Activated T-cell treated with anti-CD3 and anti-CD28 coated beads for 24 hours (primary cell): ENCODE results near the gene EWSR1.

Experiments
- DNase-seq: peaks from one replicate; pipeline ENCODE4 v3.0.0-alpha.2; 2020; ENCODE audit warnings: low read depth

EWSR1 gene

DNA sequence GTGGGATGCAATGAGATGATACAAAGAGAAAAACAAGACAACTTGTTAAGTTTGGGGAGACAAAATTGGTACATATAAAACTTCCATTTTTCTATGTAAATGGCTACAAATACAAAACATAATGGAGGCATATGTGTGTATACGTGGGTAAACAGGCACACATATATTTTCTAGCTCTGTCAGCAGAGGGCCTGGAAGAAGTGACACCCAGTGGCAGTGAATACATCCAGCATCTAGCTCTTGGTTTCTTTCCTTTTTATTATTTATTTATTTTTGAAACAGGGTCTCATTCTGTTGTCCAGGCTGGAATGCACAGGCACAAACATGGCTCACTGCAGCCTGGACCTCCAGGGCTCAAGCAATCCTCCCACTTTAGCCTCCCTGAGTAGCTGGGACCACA lies 52.5 kb downstream of the EWSR1 start:
- DNase-seq, result no peak

DNA sequence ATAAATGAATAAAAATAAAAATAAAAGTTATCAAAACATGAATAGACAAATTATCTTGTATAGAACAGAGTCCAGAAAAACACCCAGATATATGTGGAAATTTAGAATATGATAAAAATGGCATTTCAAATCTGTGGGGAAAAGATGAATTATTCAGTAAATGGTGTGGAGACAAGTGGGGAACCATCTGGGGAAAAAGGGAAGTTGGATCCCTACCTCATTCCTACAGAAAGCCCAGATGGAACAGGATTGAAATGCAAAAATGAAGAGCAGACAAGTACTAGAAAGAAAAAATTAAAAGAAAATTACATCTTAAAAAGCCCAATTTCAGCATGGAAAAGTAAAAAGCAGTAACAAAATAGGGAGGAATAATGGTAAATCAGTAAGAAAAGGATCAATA lies 55.6 kb downstream of the EWSR1 start:
- no peak for DNase-seq

DNA sequence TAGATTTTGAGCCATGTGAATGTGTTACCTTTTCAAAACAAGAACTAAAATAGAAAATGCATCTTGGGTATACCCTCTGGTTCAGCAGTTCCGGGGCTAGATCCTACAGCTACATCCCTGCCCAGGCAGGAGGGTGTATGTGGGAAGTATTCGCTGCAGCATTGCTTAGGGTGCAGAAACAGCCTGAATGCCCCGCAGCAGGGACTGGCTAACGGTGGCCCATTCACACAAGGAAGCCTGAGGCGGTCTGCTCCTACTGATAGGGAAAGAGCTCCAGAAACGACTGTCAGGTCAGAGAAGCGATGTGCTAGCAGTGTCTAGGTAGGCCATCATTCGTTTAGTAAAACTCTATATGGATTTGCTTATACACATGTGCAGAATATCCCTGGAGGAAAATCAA lies 57.3 kb downstream of the EWSR1 start:
- no peak for DNase-seq

DNA sequence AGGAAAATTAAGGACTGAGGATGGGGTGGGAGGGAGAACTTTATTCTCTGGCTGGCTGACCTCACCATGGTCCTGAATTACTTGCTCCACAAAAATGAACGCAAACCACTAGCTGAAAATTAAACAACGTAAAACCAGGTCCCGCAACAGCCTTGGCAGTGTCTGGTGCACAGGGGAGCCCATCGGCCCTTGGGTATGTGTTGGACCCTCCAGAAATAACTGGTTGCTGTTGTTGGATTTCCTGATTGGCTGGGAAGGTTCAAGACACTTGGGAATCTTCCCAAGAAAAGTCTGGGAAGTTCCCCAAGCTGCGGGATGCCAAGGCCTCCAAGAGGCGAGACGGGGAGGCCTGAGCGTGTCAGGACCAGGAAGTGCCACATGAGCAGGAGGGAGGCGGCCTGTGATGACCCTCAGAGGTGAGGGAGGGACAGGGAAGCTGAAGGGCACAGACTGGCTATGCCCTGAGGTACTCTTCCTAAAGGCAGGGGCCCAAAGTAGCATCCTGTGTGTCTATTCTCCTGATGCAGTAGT lies 57.8 kb downstream of the EWSR1 start:
- DNase-seq, result no peak

DNA sequence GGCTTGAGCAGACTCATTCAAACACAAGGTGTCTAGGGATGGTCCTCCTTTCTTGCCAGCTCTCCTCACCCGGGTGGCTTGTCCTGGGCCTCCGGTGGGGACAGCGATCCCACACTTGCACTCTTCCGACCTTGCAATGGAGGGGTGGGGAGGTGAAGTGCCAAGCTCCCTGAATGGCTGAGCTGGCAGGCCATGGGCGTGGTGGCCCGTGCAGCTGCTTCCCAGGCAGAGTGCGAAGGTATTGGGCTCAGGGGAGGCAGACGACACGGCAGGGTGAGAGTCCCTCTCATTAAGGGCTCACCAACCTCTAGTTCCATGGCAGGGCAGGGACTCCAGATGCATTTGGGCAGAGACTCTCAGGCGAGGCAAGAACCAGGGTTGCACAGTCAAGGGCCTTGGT lies 58.4 kb downstream of the EWSR1 start:
- DNase-seq, result no peak

DNA sequence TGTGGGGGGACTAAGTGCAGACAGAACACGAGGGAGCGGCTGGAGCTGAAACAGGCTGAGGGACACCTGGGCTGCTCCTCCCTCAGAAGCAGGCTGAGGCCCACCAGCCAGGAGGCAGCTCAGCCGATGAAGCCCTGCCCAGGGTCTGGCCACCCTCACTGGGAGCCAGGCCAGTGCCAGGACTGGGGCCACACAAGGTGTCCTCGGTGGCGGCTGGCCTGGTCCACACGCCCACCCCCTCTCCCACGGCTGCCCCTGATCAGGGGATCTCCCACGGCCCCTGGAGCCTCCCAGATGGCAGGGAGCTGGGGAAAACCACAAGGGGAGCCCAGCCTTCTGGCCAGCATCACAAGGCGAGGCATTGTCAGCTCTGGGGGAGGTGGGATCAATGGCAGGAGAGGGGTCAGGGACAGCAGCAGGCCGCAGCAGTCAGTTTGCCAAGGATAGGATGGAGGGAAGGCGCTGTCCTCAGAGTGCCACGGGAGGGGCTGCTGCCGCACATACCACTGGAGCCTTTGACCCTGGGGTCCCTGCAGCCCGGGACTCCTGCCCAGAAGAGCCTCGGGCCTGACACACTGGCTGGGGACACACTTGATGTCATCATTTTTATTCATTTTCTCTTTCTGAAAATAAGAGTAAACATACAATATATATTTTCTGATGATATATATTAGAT lies 59.2 kb downstream of the EWSR1 start:
- DNase-seq, result no peak

DNA sequence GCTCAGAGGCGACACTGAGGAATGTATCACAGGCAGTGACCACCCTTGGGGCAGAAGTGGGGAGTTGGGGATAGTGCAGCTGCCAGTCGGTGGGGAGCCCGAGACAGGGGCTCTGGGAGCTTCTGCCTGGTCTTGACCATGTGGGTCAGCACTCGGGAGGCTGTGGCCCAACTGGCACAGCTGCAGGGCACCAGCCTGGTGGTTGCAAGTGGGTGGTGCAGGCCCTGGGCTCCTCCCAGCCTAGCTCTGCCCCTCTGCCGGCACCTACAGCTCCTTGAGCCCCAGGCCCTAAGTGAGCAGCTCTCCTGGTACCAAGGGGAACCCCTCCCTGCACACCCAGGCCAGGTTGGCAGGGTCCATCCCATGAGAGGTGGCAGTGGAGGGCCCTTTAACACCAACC lies 60.0 kb downstream of the EWSR1 start:
- DNase-seq, result no peak

DNA sequence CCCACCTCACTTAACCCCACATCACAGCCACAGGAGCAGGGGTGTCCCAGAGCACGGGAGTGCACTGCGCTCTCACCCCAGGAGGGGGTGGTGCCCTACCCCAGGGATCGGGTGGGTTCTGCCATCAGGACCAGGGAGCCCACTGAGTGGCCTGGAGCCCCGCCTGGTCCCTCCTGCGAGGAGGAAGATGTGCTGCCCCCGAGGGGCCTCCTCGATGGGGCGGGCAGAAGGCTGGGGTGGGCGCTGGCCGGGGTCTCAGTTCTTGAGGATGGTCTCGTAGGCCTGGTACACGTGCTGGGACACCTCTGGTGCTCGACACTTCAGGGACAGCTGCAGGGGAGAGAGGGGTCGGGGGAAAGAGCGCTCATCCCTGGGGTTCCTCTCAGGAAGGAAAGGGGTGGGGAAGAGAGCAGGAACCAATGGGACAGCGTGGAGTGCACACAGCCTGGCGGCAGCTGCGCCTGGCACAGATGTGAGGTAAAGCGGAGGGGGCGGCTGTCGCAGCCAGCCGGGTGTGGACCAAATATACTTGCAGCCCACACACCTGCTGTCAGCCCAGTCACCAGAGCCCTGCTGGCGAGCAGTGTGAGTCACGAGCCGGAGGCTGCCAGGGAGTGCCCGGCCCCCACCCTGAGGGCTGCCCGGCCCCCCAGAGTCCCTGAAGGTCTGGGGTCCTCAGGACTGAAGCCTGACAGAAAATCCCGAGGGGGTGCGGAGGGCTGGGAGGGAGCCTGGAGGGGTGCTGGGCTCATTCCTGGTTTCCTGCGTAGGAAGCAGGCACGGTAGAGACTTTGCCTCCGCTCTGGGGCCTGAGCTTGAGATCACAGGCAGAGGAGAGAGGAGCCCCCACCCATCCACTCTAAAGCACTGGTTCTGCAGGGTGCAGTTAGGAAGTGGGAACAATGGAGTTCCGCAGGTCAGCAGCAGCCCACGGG lies 60.8 kb downstream of the EWSR1 start:
- DNase-seq, result no peak

DNA sequence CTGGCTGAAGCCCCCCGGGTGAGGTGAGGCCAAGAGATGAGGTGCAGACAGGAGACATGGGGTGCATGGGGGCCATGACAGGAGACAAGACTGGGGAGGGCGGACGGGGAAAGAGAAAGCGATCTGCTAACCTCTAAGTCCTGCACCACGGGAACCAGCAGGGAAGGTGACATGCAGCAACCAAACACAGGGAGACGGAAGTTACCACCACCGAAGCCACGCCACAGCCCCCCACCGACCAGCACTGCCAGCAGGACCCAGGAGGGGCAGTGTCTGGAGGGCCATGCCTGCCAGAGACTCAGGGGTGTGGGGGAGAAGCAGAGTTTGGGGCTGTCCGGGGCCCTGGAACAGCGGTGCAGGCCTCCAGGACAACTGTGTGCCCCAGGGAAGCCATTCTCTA lies 61.5 kb downstream of the EWSR1 start:
- no peak for DNase-seq

DNA sequence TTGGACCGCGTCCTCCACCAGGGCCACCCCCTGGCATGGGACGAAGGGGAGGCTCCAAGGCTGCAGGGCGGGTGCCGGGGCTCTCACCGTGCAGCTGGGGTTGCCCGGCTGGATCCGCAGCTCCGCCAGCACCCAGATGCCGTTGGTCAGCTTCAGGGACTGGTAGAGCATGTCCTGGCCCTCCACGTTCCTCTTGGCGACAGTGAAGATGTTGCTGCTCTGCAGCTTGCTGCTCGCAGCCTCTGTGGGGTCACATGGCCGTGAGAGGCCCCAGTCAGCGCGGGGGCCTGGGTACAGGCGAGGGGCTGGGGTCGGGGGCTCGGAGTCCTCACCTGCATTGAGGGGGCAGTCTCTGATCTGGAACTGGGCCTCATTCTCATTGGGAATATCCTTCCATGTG lies 62.2 kb downstream of the EWSR1 start:
- no peak for DNase-seq

DNA sequence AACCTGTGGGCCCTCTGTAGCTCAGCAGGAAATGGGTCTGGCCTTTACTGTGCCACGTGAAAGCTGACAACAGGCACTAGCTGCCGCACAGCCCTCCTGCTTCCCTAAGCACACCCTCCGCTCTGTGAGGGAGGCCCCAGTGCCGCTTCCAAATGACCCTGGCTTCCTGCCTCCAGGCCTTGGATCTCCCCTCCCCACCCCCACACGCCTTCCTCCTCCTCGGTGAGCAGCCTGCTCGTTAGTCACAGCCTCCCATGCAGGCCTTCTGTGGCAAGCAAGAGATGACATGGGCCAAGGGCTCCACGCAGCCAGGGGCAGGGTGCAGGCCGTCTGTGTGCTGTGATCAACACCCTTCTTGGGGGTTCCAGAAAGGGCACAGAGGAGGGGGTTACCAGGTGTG lies 62.7 kb downstream of the EWSR1 start:
- DNase-seq, result no peak

DNA sequence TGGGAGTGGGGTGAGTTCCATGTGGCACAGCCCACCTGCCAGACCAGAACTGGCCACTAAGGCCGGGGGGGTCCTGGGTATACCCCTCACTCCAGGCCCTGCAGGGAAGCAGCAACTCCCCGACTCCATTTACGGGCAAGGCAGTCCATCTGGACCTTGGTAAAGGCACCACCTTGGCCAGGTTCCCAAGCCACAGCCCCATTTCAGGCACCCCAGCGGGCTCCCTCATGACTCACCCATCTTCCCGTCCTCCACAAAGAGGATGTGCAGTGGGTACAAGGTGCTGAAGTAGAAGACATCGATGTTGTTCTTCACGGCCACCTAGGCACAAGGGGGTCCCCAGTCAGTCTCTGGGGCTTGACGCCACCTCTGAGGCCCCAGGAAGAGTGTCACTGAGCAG lies 63.1 kb downstream of the EWSR1 start:
- no peak for DNase-seq

DNA sequence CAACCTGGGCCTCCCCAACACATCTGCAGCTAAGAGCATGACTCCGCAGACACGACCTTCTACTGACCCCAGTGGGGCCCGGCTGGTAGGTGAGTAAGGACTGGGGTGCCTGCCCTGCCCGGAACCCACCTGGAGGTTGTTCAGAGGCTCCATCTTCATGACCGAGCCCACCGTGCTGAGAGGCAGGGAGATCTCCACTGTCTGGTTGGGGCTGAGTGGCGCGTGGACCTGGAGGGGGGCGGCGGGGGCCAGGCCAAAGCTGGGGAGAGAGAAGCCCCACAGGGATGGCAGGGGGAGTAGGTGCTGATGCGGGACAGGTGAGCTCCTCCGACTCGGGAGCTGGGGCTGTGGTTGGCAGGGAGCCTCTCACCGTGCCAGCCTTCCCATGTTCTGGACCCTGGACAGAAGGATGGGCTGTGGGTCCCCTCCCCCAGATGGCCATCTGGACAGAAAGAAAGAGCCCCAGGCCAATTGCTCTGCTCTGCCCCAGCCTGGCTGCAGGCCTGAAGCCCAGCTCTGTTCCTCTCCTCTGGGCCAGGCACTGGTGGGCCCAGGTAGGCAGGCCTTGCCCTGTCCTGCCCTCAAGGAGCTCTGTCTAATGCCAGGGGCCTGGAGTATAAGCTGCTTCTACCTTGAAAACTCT lies 63.7 kb downstream of the EWSR1 start:
- no peak for DNase-seq

DNA sequence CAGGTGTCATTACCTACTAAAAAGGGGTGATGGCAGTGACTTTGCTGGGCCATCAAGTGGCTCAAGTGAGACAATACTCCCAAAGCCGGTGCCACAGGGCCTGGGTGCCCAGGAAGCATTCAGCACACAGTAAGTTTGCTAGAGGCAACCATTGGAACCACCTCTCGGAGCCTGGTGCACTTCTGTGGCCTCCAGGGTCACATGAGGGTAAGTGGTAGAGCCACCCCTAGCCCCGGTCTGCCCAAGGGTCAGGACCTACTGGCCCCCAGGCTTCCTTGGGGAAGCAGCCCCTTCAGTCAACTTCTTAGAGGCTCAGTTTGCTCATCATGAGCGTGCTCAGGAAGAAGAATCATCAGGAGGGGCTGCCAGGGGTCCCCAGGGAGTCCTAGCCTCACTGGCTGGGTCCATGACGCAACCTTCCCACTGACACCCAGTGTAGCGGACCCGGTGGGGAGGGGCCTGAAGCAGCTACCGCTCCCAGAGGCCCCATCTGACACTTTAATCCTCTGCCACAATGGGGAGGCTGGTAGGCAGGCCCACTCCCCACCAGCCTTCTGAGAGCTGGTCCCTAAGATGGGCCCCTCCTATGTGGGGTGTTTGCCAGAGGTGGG lies 64.9 kb downstream of the EWSR1 start:
- no peak for DNase-seq

DNA sequence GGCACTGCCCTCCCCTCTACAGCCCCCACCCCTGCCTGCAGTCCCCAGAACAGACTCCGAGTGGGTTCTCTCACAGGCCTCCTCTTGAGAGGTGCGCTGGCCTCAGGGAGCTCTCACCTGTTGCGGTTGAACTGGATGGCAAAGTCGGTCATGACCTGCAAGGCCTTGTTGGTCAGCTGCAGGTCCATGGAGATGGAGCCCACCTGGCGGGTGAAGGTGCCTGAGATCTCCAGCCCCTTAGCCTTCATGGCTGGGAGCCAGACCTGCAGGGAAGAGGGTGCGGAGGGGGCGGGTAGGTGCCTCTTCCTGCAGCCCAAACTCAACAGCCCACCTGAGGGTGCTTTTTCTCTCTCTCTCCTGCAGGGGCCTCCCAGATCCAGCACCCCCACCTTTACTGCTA lies 66.1 kb downstream of the EWSR1 start:
- no peak for DNase-seq

DNA sequence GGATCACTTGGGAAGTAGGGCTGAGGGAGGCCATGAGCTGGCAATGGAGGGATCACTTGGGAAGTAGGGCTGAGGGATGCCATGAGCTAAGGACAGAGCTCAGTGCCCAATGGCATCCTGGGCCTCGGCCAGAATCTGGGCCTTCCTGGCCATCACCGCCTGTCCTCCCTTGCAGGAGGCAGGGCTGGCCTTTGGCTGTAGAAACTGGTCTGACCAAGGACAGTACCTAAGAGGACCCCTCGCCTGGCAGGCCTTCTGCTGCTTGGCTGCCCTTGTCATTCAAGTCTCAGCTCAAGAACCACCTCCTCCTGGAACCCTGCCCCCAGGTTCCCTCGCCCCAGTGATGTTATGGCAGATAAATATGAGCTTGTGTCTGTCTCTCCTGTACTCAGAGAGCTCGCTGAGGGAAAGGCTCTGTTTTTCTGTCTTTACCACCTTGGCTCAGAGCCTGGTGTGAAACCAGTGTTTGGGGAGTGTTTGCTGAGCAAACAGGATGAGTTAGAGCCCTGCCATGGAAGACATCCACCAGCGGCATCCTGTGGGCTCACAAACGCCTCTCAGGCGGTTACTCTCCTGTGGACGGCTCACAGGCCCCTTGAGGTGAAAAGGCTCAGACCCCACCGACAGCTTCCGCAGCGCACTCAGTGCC lies 66.8 kb downstream of the EWSR1 start:
- DNase-seq, result no peak

DNA sequence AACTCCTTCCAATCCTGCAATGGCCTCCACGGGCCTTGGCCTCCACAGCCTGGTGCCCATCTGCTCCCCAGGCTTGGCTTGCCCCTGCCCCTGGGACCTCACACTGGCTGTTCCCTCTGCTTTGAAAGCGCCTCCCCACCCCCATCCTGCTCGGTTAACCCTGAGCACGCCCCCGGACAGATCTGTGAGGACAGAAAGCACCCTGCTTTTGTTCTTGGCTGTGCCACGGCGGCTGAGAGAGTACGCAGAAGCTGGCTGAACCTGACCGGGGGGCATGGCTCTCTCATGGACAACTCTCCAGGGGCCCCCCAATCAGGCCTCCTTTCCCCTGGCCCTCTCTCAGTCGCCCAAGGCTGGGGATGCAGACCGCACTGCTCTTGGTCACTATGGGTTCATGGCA lies 67.6 kb downstream of the EWSR1 start:
- DNase-seq, result no peak

DNA sequence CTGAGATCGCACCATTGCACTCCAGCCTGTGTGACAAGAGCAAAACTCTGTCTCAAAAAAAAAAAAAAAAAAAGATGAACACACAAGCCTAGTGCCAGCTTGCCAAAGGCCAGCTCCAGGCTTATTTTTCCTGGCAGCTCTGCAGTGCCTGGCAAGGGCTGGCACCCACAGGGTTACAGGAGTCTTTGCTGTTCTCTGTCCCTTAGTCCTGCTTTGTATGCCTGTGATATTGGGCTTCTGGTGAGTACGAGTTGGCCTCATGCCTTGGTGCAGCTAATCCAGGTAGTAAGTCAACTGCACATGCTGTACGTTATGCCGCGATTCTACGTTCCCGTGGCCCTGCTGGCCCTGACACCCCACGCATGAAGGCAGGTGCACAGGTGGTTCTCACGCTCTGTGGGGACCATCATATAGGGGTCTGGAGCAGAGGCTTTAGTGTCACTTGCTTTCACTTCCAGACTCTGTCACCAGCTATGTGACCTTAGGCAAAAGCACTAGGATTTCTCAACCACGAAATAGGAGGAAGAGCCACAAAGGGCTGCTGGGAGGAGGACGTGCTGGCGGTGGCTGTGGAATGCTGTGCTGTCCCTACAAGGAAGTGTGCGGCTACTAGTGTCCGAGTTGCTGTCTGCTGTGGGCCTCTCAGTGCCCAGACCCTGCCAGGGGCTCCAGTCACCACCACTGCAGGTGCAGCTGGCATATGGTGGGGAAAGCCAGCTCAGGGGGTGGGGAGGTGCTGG lies 68.9 kb downstream of the EWSR1 start:
- no peak for DNase-seq

DNA sequence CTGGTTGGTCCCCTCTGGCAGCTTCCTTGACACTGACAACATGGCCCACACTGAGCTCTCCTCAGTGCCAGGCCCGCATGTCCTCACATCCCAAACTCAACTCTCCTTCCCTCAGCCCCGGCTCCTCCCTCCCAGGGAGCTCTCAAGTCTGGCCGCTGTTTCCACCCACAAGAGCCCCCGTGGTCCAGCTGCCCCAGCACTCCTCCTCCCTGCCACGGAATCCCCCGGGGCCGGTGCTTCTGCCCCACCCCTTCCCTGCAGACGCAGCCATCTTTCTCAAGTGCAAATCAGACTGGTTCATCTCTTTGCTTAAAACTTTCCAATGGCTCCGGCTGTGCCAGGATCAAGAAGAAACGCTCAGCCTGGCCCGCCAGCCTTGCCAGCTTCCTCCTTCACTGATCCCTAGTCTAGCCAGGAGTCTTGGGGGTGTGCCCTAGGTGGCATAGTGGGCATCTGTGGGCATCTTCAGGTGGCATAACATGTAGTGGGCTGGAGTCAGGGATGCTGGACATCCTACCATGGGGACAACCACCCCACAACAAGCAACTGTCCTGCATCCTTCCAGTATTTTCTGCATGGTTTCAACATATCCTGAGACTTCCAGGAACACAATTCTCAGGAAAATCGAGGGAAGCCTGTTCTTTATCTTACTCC lies 69.7 kb downstream of the EWSR1 start:
- DNase-seq, result no peak

DNA sequence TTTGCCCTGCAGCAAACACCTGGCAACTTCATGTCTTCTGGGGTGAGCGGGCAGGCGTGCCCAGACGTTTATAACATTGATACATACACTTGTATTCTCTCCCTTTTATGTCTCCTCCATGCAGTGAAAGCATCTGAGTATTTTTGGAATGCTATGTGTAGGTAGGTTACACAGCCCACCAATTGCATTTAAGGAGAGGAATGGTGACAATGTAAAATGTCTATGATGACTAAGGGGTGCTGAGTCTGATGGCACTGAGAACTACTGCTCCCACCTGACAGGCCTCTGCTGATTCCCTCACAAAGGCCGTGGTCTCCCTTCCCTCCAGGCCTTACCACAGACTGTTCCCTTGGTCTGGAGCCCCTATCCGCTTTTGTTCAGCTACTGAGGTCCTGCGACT lies 70.3 kb downstream of the EWSR1 start:
- no peak for DNase-seq
